Esophagus (tissue), 2 donors: ENCODE data around the gene ANKRD13C. TPM values are rescaled to one million over a fixed set of nuclear protein-coding genes. Genes with fewer than 3 reads are reported as not detected.

Experiments used
- H3K27ac ChIP-seq, 2 donors: one replicate each; pipeline ENCODE4 v1.5.1; 2013; ENCODE audit warnings: low read depth in 2 of 2, mild to moderate bottlenecking in 2 of 2, inconsistent platforms in 1 of 2, low read length in 1 of 2, moderate library complexity in 1 of 2
- H3K27me3 ChIP-seq, 2 donors: one replicate each; pipeline ENCODE4 v1.6.1; 2013; ENCODE audit warnings: low read length in 2 of 2, control low read depth in 1 of 2, mild to moderate bottlenecking in 1 of 2; ENCODE audit not compliant: insufficient read depth in 2 of 2, control insufficient read depth in 1 of 2
- H3K36me3 ChIP-seq, 2 donors: one replicate each; pipeline ENCODE4 v1.6.1; 2013; ENCODE audit warnings: low read length in 1 of 2; ENCODE audit not compliant: control insufficient read depth in 2 of 2, insufficient read depth in 2 of 2
- H3K4me1 ChIP-seq, 2 donors: one replicate each; pipeline ENCODE4 v1.6.1; 2013; ENCODE audit warnings: low read length in 1 of 2; ENCODE audit not compliant: control insufficient read depth in 2 of 2, insufficient read depth in 2 of 2
- H3K4me3 ChIP-seq, 2 donors: one replicate each; pipeline ENCODE4 v1.5.1; 2013; ENCODE audit warnings: low read length in 2 of 2, mild to moderate bottlenecking in 2 of 2, low read depth in 1 of 2, moderate library complexity in 1 of 2
- H3K9me3 ChIP-seq, 2 donors: one replicate each; pipeline ENCODE4 v1.6.1; 2013; ENCODE audit warnings: mild to moderate bottlenecking in 2 of 2, low read depth in 1 of 2, low read length in 1 of 2, moderate library complexity in 1 of 2; ENCODE audit not compliant: control insufficient read depth in 2 of 2, insufficient read depth in 1 of 2
- WGBS, 2 donors: extraction: QIAGEN DNeasy Blood & Tissue Kit; methylation state at CpG; one replicate each; pipeline ENCODE4 v1.1.7; 2013; 5-methylcytosine and 5-hydroxymethylcytosine counted together
- polyA plus RNA-seq, 2 donors: library from polyadenylated mRNA; stranded (reverse); fragments of 200-250 nt; gene quantifications; one replicate each; pipeline ENCODE4 v1.2.3, GENCODE V29; 2013
- donor health status: healthy with polysubstance abuse.
- donor health status: Bipolar disorder and iron deficiency.

The ANKRD13C gene
- 1 to 10 TPM; 6.4 to 7.2 TPM for polyA plus RNA-seq

DNA sequence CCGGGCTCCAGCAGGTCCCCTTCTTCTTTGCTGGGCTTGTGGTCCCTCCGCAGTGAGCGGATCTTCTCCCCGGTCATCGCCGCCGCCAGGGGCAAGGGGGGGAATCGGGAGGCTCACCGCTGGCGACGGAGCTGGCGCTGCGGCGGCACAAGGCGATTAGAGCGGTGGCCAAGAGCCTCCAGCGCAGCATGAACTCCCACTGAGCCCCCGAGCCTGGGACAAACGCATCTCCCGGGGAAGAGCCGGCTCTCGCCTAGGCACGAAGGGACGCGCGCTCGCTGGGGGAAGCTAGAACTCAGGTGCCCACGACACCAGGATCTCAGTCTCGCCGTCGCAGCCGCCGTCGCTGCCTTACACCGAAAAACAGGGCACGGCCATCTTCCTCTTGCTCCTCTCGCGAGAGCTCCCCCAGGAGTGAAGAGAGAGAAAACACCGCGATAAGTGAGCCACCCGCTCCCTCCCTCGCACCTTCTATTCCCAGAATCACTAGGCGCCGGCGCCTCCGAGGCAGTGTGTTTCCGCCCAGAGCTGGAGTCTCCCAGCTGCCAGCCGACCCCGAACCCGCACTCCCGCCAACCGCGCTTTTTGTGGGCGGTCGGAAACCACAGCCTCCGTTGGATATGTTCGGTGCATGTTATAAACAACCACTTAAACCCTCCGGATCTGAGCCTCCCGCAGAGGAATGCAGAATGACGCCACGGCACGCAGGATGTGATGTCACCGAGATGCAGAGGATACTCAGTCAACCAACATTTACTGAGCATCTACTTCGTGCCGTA is at the start of gene ANKRD13C:
Gene ANKRD13C (minus strand): TSS at position 391 of the 779 bp plus-strand sequence. CDS start 314 bp downstream, at position 77.
- H3K4me1 ChIP-seq: no peaks in the 10 kb centered on the region
- H3K27ac ChIP-seq: peak within 1 kb of the TSS; percentile 96 to 97
- H3K27me3 ChIP-seq: no peaks in the 10 kb centered on the region
- H3K4me3 ChIP-seq: peak within 1 kb of the TSS; percentile 74 to 96
- H3K9me3 ChIP-seq: no peaks in the 10 kb centered on the region
- H3K36me3 ChIP-seq: no peaks in the 10 kb centered on the region
- WGBS, 2 donors: 0% methylated on average over 59 to 65 of the region's 65 CpGs

- Histone ChIP-seq H3K27me3 (no peaks in the 10 kb centered on the region), H3K9me3 (no peaks in the 10 kb centered on the region), H3K27ac (no peak overlapping the region), H3K4me3 (no peak overlapping the region), H3K4me1 (no peaks in the 10 kb centered on the region), H3K36me3 (no peaks in the 10 kb centered on the region)
- 81 to 85% methylated on average over 2 of the region's 2 CpGs for WGBS, 2 donors
Measured at GRCh38 chr1:70403759-70404158, 49.2 kb upstream of the ANKRD13C start.

- WGBS, 2 donors: 77 to 88% methylated on average over 1 of the region's 1 CpG
- H3K4me1 ChIP-seq: no peaks in the 10 kb centered on the region
- H3K36me3 ChIP-seq: no peaks in the 10 kb centered on the region
- H3K9me3 ChIP-seq: no peaks in the 10 kb centered on the region
- H3K27ac ChIP-seq: no peak overlapping the region
- H3K27me3 ChIP-seq: no peaks in the 10 kb centered on the region
- no peak overlapping the region for H3K4me3 ChIP-seq
Measured at GRCh38 chr1:70401974-70402373, 47.5 kb upstream of the ANKRD13C start.

DNA sequence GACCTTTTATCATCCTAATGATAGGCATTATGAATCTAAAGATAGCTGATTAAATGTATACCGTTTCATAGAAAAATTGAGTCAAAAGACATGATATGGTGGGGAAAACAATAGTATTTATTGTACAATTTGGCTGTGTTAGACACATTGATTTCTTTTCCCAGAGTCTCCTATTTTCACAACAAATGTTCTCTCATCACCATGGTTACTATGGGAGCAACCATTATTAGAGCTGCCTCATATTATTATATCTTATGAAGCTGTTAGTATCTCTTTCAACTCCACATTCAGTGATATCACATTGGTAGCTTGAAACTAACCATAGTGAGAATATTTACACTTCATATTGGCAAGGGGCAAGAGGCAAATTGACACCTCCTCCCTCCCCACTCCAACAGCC is 45.8 kb upstream of the ANKRD13C start:
- Histone ChIP-seq H3K27ac (no peak overlapping the region), H3K27me3 (no peaks in the 10 kb centered on the region), H3K4me1 (no peaks in the 10 kb centered on the region), H3K4me3 (no peak overlapping the region), H3K9me3 (no peaks in the 10 kb centered on the region), H3K36me3 (no peaks in the 10 kb centered on the region)
- WGBS, 2 donors: 81 to 84% methylated on average over 1 of the region's 1 CpG

GRCh38 chr1:70397013-70397412 is 42.5 kb upstream of the ANKRD13C start:
- Histone ChIP-seq H3K9me3 (no peaks in the 10 kb centered on the region), H3K27me3 (no peaks in the 10 kb centered on the region), H3K4me1 (no peaks in the 10 kb centered on the region), H3K4me3 (no peak overlapping the region), H3K27ac (no peak overlapping the region), H3K36me3 (no peaks in the 10 kb centered on the region)
- WGBS, 2 donors: 61 to 73% methylated on average over 7 of the region's 7 CpGs

DNA sequence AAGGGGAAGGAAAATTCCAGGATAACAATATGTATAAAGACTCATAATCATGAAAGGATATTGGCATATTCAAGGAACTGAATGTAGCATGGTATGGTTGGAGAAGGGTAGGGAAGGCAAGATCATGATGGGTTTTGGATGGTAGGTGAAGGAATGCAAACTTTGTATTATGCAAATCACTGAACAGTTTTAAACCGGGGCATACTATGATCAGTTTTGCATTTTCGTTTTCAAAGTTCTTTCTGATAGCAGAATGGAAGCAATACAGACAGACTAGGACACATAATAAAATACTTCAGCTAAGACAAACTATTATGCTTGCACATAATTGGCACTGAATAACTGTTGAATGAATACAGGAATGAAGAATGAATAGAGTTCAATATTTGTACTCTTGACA is 42.1 kb upstream of the ANKRD13C start:
- Histone ChIP-seq H3K9me3 (no peaks in the 10 kb centered on the region), H3K4me1 (no peaks in the 10 kb centered on the region), H3K27ac (no peak overlapping the region), H3K36me3 (no peaks in the 10 kb centered on the region), H3K4me3 (no peak overlapping the region), H3K27me3 (no peaks in the 10 kb centered on the region)
- 46 to 53% methylated on average over 2 of the region's 2 CpGs for WGBS, 2 donors

GRCh38 chr1:70392626-70393025 is 38.1 kb upstream of the ANKRD13C start:
- no peak overlapping the region for H3K4me3 ChIP-seq
- H3K27ac ChIP-seq: no peak overlapping the region
- no peaks in the 10 kb centered on the region for H3K27me3 ChIP-seq
- H3K36me3 ChIP-seq: no peaks in the 10 kb centered on the region
- no peaks in the 10 kb centered on the region for H3K4me1 ChIP-seq
- no peaks in the 10 kb centered on the region for H3K9me3 ChIP-seq

DNA sequence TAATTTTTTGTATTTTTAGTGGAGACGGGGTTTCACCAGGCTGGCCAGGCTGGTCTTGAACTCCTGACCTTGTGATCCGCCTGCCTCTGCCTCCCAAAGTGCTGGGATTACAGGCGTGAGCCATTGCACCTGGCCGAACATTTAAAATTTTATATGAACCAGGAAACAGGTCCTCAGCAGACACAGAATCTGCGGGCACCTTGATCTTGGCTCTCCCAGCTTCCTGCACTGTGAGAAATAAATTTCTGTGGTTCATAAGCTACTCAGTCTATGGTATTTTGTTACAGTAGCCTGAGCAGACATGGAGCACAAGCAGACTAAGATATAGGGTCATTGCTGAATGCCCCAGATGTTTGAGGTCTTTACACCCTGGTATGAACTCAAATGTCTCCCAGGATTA is 33.0 kb upstream of the ANKRD13C start:
- Histone ChIP-seq H3K9me3 (no peaks in the 10 kb centered on the region), H3K4me3 (no peak overlapping the region)

GRCh38 chr1:70386121-70386520 is 31.6 kb upstream of the ANKRD13C start:
- H3K4me1 ChIP-seq: no peaks in the 10 kb centered on the region
- 92 to 93% methylated on average over 2 of the region's 2 CpGs for WGBS, 2 donors

More for the DNA sequence above, 33.0 kb upstream of the ANKRD13C start:
- 88 to 89% methylated on average over 5 of the region's 5 CpGs for WGBS, 2 donors
- Histone ChIP-seq H3K4me1 (no peaks in the 10 kb centered on the region), H3K27me3 (no peaks in the 10 kb centered on the region), H3K36me3 (no peaks in the 10 kb centered on the region), H3K27ac (no peak overlapping the region)

DNA sequence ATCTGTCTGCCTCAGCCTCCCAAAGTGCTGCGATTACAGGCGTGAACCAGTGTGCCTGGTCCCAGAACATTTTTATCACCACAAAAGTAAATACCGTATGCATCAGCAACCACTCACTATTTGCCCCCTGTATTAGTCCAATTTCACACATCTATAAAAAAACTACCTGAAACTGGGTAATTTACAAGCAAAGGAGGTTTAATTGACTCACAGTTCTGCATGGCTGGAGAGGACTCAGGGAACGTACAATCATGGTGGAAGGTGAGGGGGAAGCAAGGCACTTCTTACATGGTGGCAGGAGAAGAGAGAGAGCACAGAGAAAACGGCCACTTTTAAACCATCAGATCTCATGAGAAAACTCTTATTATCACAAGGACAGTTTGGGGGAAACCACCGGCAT is 31.0 kb upstream of the ANKRD13C start:
- Histone ChIP-seq H3K27ac (no peak overlapping the region), H3K4me3 (no peak overlapping the region), H3K36me3 (no peaks in the 10 kb centered on the region), H3K9me3 (no peaks in the 10 kb centered on the region), H3K4me1 (no peaks in the 10 kb centered on the region), H3K27me3 (no peaks in the 10 kb centered on the region)
- 88 to 93% methylated on average over 6 of the region's 6 CpGs for WGBS, 2 donors

More at GRCh38 chr1:70386121-70386520, 31.6 kb upstream of the ANKRD13C start:
- Histone ChIP-seq H3K4me3 (no peak overlapping the region), H3K27ac (no peak overlapping the region), H3K36me3 (no peaks in the 10 kb centered on the region), H3K9me3 (no peaks in the 10 kb centered on the region), H3K27me3 (no peaks in the 10 kb centered on the region)
